Forelimb muscle (tissue), 1 donor: ENCODE data around the gene MTA3. TPM values are rescaled to one million over a fixed set of nuclear protein-coding genes. Genes with fewer than 3 reads are reported as not detected.

Experiments
- DNase-seq: peaks from one replicate; pipeline ENCODE4 v3.0.0-alpha.2; 2013; ENCODE audit warnings: low read depth
- polyA plus RNA-seq: library from polyadenylated mRNA; unstranded; fragments of 120-200 nt; gene quantifications from one replicate; pipeline ENCODE4 v1.2.1, GENCODE V29; 2013; ENCODE audit not compliant: insufficient read length

MTA3 gene
- polyA plus RNA-seq, 1 donor, result 26.5 TPM

- no peak for DNase-seq
Measured at GRCh38 chr2:42786561-42787345, 218.3 kb downstream of the MTA3 start.

- no peak for DNase-seq
Measured at GRCh38 chr2:42787424-42787787, 219.0 kb downstream of the MTA3 start.

GRCh38 chr2:42787788-42788477 lies 219.5 kb downstream of the MTA3 start:
- no peak for DNase-seq

GRCh38 chr2:42788478-42788793 lies 220.0 kb downstream of the MTA3 start:
- DNase-seq, result no peak

GRCh38 chr2:42788882-42789281 lies 220.4 kb downstream of the MTA3 start:
- no peak for DNase-seq

GRCh38 chr2:42789751-42790150 lies 221.3 kb downstream of the MTA3 start:
- no peak for DNase-seq

- no peak for DNase-seq
Measured at GRCh38 chr2:42791606-42792005, 223.2 kb downstream of the MTA3 start.

- no peak for DNase-seq
Measured at GRCh38 chr2:42792087-42792582, 223.7 kb downstream of the MTA3 start.

GRCh38 chr2:42792583-42793333 lies 224.3 kb downstream of the MTA3 start, which contains the start of gene HAAO:
Gene HAAO, minus strand, starts transcription at chr2:42792583. Its CDS starts 47 bp downstream, at chr2:42792536.
- DNase-seq, result no peak

- no peak for DNase-seq
Measured at GRCh38 chr2:42793334-42794270, 225.2 kb downstream of the MTA3 start.

- DNase-seq, result no peak
Measured at GRCh38 chr2:42794271-42795046, 226.0 kb downstream of the MTA3 start.

- DNase-seq, result no peak
Measured at GRCh38 chr2:42795275-42795674, 226.8 kb downstream of the MTA3 start.

- DNase-seq, result no peak
Measured at GRCh38 chr2:42795841-42796301, 227.4 kb downstream of the MTA3 start.

- DNase-seq, result no peak
Measured at GRCh38 chr2:42796427-42797248, 228.2 kb downstream of the MTA3 start.

- DNase-seq, result no peak
Measured at GRCh38 chr2:42797281-42797680, 228.8 kb downstream of the MTA3 start.

- DNase-seq, result no peak
Measured at GRCh38 chr2:42799881-42800280, 231.4 kb downstream of the MTA3 start.

- DNase-seq, result no peak
Measured at GRCh38 chr2:42800461-42800962, 232.1 kb downstream of the MTA3 start.

GRCh38 chr2:42800981-42801380 lies 232.5 kb downstream of the MTA3 start:
- no peak for DNase-seq

- no peak for DNase-seq
Measured at GRCh38 chr2:42801381-42801780, 232.9 kb downstream of the MTA3 start.
